ENCODE measurements around the gene PROX1.

PROX1 gene

DNA sequence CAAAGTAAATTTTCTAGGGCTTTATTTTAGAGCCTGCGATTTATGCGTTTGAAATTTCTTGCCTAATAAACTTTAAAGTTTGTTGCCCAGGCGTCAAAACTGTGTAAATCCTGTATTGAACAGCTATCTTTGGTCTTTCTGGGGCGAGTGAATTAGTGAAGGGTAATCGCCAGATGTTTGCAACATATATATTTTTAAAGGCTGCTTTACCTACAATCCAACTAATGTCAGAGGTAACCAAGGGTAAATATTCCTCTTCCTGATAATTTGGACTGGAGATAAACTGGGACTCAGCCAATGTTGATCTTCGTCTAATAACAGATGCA is 885 bp upstream of the PROX1 start:
- no peaks in the 10 kb centered on the region for H3K36me3 ChIP-seq (ENCODE audit: control insufficient read depth, insufficient read depth, low read length)
- H3K27me3 ChIP-seq (ENCODE audit: control insufficient read depth, insufficient read depth, low read length) = peaks cover 24% of the 10 kb centered on the region
- H3K4me1 ChIP-seq = no peaks in the 10 kb centered on the region
- H3K4me3 ChIP-seq (ENCODE audit: low read depth, low read length) = no peak overlapping the region
- no peak overlapping the region for H3K27ac ChIP-seq
- H3K9ac ChIP-seq = no peak overlapping the region
- H3K79me2 ChIP-seq = no peaks in the 10 kb centered on the region
- TF ChIP-seq, protein P1, sequence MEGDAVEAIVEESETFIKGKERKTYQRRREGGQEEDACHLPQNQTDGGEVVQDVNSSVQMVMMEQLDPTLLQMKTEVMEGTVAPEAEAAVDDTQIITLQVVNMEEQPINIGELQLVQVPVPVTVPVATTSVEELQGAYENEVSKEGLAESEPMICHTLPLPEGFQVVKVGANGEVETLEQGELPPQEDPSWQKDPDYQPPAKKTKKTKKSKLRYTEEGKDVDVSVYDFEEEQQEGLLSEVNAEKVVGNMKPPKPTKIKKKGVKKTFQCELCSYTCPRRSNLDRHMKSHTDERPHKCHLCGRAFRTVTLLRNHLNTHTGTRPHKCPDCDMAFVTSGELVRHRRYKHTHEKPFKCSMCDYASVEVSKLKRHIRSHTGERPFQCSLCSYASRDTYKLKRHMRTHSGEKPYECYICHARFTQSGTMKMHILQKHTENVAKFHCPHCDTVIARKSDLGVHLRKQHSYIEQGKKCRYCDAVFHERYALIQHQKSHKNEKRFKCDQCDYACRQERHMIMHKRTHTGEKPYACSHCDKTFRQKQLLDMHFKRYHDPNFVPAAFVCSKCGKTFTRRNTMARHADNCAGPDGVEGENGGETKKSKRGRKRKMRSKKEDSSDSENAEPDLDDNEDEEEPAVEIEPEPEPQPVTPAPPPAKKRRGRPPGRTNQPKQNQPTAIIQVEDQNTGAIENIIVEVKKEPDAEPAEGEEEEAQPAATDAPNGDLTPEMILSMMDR (IDR thresholded peaks at IDR 0.05) = no peak
- peak overlapping the region; percentile 32 for H3K4me2 ChIP-seq (ENCODE audit: low read length)
- no peaks in the 10 kb centered on the region for H3K9me3 ChIP-seq (ENCODE audit: control insufficient read depth, low read length)
- no peak overlapping the region for H2AFZ ChIP-seq

DNA sequence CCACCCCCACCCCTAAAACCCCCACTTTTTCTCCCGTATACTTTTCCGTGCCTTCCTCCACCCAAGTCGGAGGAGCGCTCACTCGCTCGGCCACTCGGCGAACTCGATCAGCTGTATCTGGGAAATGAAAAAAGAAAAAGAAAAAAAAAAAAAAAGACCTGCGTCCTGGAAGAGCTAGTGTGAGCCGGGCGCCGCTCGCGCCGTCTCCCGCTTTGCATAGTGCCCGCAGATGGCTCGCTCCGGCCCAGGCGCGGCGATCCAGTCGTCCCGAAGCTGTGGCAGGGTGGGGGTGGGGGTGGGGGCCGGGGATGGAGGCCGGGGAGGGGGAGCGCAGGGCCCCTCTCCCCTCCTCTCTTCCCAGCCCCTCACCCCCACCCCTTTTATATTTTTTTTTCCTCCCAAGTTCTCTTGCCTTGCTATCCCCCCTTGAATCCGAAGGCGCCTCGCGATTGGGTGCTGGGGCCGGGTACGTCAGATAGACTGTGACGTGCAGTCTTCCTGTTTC is 299 bp upstream of the PROX1 start:
- no peaks in the 10 kb centered on the region for H3K79me2 ChIP-seq
- no peaks in the 10 kb centered on the region for H3K9me3 ChIP-seq (ENCODE audit: control insufficient read depth, low read length)
- H3K27ac ChIP-seq = no peak overlapping the region
- peak overlapping the region; percentile 48 for H3K4me3 ChIP-seq (ENCODE audit: low read depth, low read length)
- H3K27me3 ChIP-seq (ENCODE audit: control insufficient read depth, insufficient read depth, low read length) = peaks cover 24% of the 10 kb centered on the region
- TF ChIP-seq, protein P1 (IDR thresholded peaks at IDR 0.05) = no peak
- no peaks in the 10 kb centered on the region for H3K4me1 ChIP-seq
- peak overlapping the region; percentile 60 for H3K4me2 ChIP-seq (ENCODE audit: low read length)
- H3K9ac ChIP-seq = no peak overlapping the region
- peak overlapping the region; percentile 57 for H2AFZ ChIP-seq
- H3K36me3 ChIP-seq (ENCODE audit: control insufficient read depth, insufficient read depth, low read length) = no peaks in the 10 kb centered on the region

DNA sequence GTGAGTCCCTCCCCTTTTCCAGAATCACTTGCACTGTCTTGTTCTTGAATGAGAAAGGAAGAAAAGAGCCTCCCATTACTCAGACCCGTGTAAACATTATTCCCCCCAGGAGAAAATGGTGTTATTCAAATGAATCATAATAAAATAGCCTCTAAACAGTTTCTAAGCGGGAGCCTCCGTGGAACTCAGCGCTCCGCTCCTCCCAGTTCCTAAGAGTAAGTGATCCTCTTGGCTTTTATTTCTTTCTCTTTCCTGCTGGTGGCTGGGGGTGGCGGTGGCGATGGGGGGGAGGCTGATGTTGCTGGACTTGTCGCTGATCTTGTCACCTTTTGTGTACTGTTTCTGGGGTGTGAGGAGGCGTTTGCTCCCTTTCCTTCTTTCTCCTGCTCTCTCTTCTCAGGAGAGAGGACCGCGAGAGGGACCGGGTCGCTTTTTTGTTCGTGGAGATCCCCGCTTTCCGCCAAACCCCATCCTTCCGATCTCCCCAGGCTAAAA is 781 bp downstream of the PROX1 start:
- no peaks in the 10 kb centered on the region for H3K36me3 ChIP-seq (ENCODE audit: control insufficient read depth, insufficient read depth, low read length)
- TF ChIP-seq, protein P1 (IDR thresholded peaks at IDR 0.05) = no peak
- no peak overlapping the region for H3K9ac ChIP-seq
- H3K27me3 ChIP-seq (ENCODE audit: control insufficient read depth, insufficient read depth, low read length) = peaks cover 21% of the 10 kb centered on the region
- no peaks in the 10 kb centered on the region for H3K9me3 ChIP-seq (ENCODE audit: control insufficient read depth, low read length)
- no peak overlapping the region for H3K27ac ChIP-seq
- peak overlapping the region; percentile 57 for H2AFZ ChIP-seq
- H3K4me1 ChIP-seq = no peaks in the 10 kb centered on the region
- peak overlapping the region; percentile 48 for H3K4me3 ChIP-seq (ENCODE audit: low read depth, low read length)
- no peaks in the 10 kb centered on the region for H3K79me2 ChIP-seq
- peak overlapping the region; percentile 60 for H3K4me2 ChIP-seq (ENCODE audit: low read length)

DNA sequence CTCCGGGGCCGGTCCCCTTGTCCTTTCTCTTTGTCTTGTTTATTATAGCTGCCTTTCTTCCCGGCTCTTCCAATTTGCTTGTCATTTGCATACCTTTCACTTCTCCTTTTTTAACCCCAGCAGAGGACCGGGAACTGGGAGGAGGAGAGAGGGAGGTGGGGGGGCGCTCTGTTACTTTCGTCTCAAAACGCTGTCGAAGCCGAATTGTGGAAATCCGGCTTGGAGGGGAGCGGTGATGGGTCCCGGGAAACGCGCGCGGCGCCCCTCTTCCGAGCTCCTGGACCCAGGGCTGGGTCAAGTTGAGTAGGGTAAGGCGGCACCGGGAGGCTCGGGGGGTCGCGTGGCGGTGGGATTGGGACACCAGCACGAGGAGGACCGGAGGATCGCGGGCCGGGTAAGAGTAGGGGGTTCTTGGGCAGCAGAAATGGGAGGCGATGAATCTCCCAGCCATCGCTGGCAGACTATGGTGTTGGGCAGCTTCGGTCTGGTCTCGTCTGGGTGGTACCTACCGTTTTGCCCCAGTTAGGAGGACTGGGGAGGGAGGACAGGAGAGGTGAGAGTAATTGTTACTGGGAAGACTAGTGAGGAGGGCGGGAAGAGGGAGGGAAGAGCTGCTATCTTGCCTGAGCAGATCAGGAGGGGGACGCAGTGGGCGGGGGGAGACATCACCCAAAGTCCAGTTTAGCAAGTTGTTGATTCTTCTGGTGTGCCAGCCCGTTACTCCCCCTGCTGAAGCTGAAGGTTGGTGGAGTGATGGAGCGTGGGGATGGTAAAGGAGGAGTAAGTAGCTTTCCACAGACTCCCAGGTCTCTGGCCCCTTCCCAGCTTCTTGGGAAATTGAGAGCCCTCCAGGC is 1.5 kb downstream of the PROX1 start:
- peak overlapping the region; percentile 48 for H3K4me3 ChIP-seq (ENCODE audit: low read depth, low read length)

More for the DNA sequence above, 1.5 kb downstream of the PROX1 start:
- Histone ChIP-seq H3K4me1 (no peaks in the 10 kb centered on the region), H3K79me2 (no peaks in the 10 kb centered on the region), H3K36me3 (ENCODE audit: control insufficient read depth, insufficient read depth, low read length) (no peaks in the 10 kb centered on the region), H2AFZ (peak overlapping the region; percentile 57), H3K4me2 (ENCODE audit: low read length) (peak overlapping the region; percentile 60), H3K9ac (no peak overlapping the region), H3K27ac (no peak overlapping the region), H3K27me3 (ENCODE audit: control insufficient read depth, insufficient read depth, low read length) (peaks cover 15% of the 10 kb centered on the region), H3K9me3 (ENCODE audit: control insufficient read depth, low read length) (no peaks in the 10 kb centered on the region)
- TF ChIP-seq, protein P1 (IDR thresholded peaks at IDR 0.05) = no peak

All from parathyroid adenoma (tissue), 2 donors.